ENCODE data around the gene OR1C1. TPM values are rescaled to one million over a fixed set of nuclear protein-coding genes. Genes with fewer than 3 reads are reported as not detected.

OR1C1 gene
- total RNA-seq, 4 donors from 2014 or later: not detected

- Histone ChIP-seq H3K36me3 (no peaks in the 10 kb centered on the region), H3K4me1 (no peaks in the 10 kb centered on the region), H3K27me3 (no peaks in the 10 kb centered on the region), H3K9me3 (no peaks in the 10 kb centered on the region), H3K27ac (no peak overlapping the region), H3K4me3 (no peak overlapping the region)
- 86 to 88% methylated on average over 2 of the region's 2 CpGs for WGBS, 2 donors (ENCODE audit: low coverage in 1 of 2)
- intact Hi-C loops (cut with DNase I; ENCODE audit: low total_unique reads): no loop called here
- DNase-seq: no peak
- no peak for TF ChIP-seq POLR2AphosphoS5 (IDR thresholded peaks at IDR 0.05)
- TF ChIP-seq EP300 (IDR thresholded peaks at IDR 0.05; ENCODE audit: low read depth): no peak
- no peak for TF ChIP-seq POLR2A (IDR thresholded peaks at IDR 0.05)
- TF ChIP-seq CTCF (IDR thresholded peaks at IDR 0.05): no peak
- in situ Hi-C loops (cut with MboI; ENCODE audit: low pct_ligation_motif_present in 1 of 4, low pct_unique_long_range_greater_than_20kb in 1 of 4, low sequenced_read_pairs in 3 of 4): no loop called here
Measured at GRCh38 chr1:247740721-247741120, 19.6 kb downstream of the OR1C1 start.

GRCh38 chr1:247738315-247738714, 22.0 kb downstream of the OR1C1 start, which contains the start of gene OR14K1:
Gene OR14K1, plus strand, starts transcription at chr1:247738615. Its CDS starts 0 bp downstream, at chr1:247738615.
- in situ Hi-C loops (cut with MboI; ENCODE audit: low pct_ligation_motif_present in 1 of 4, low pct_unique_long_range_greater_than_20kb in 1 of 4, low sequenced_read_pairs in 3 of 4): no loop called here
- TF ChIP-seq POLR2A (IDR thresholded peaks at IDR 0.05): no peak
- TF ChIP-seq POLR2AphosphoS5 (IDR thresholded peaks at IDR 0.05): no peak
- no peak for TF ChIP-seq CTCF (IDR thresholded peaks at IDR 0.05)
- TF ChIP-seq EP300 (IDR thresholded peaks at IDR 0.05; ENCODE audit: low read depth): no peak
- H3K4me1 ChIP-seq: no peaks in the 10 kb centered on the region
- 95 to 100% methylated on average over 1 of the region's 1 CpG for WGBS, 2 donors (ENCODE audit: low coverage in 1 of 2)
- intact Hi-C loops (cut with DNase I; ENCODE audit: low total_unique reads): no loop called here
- no peak within 1 kb of the TSS for H3K27ac ChIP-seq
- no peaks in the 10 kb centered on the region for H3K9me3 ChIP-seq
- no peaks in the 10 kb centered on the region for H3K36me3 ChIP-seq
- H3K4me3 ChIP-seq: no peak within 1 kb of the TSS
- H3K27me3 ChIP-seq: no peaks in the 10 kb centered on the region
- no peak for DNase-seq

DNA sequence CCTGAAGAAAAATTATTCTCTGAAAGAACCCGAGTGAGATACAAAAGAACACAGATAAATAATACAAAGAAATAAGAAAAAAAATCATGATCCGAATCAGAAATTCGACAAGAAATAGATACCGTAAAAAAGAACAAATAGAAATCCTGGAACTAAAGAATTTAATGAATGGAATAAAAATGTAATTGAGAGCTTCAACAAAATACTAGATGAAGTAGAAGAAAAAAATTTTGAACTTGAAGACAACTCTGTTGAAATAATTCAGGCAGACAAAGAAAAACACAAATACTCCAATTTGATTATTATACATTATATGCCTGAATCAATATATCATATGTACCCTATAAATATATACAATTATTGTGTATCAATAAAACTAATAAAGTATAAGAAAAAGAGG, 39.1 kb downstream of the OR1C1 start:
- no peaks in the 10 kb centered on the region for H3K9me3 ChIP-seq

DNA sequence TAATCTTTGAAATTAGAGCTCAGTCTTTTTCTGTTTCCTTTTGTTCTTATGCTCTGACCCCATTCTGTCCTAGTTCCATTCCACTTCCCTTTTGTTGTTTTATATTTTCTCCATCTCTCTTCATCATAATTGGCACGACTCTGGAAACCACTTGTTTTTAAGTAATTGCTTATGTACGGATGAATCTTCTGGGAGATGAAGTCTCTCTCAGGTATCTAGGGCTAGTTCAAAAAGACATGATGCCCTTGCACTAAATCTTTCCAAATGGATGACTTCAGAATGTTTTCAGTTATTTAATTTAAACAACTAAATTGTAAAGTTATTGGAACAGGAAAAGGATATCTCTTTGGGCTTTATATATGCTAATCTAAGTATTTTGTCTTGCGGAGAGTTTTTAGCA, 43.8 kb downstream of the OR1C1 start, which contains the start of gene OR6F1:
Gene OR6F1 (minus strand): TSS at position 101 of the 400 bp plus-strand sequence. CDS start 3,891 bp downstream, outside the sequence.
- in situ Hi-C loops (cut with MboI; ENCODE audit: low pct_ligation_motif_present in 1 of 4, low pct_unique_long_range_greater_than_20kb in 1 of 4, low sequenced_read_pairs in 3 of 4): no loop called here
- TF ChIP-seq CTCF (IDR thresholded peaks at IDR 0.05): no peak
- no peak for TF ChIP-seq POLR2A (IDR thresholded peaks at IDR 0.05)
- TF ChIP-seq POLR2AphosphoS5 (IDR thresholded peaks at IDR 0.05): no peak
- no peak for TF ChIP-seq EP300 (IDR thresholded peaks at IDR 0.05; ENCODE audit: low read depth)
- WGBS, 2 donors (ENCODE audit: low coverage in 1 of 2): 89 to 94% methylated on average over 3 of the region's 3 CpGs
- no peaks in the 10 kb centered on the region for H3K9me3 ChIP-seq
- H3K27ac ChIP-seq: no peak within 1 kb of the TSS
- H3K27me3 ChIP-seq: no peaks in the 10 kb centered on the region
- no peak within 1 kb of the TSS for H3K4me3 ChIP-seq
- H3K36me3 ChIP-seq: no peaks in the 10 kb centered on the region
- intact Hi-C loops (cut with DNase I; ENCODE audit: low total_unique reads): no loop called here
- H3K4me1 ChIP-seq: no peaks in the 10 kb centered on the region
- no peak for DNase-seq

More for the DNA sequence above, 39.1 kb downstream of the OR1C1 start:
- no peak overlapping the region for H3K4me3 ChIP-seq
- H3K27me3 ChIP-seq: no peaks in the 10 kb centered on the region
- intact Hi-C loops (cut with DNase I; ENCODE audit: low total_unique reads) (no loop called here), in situ Hi-C loops (cut with MboI; ENCODE audit: low pct_ligation_motif_present in 1 of 4, low pct_unique_long_range_greater_than_20kb in 1 of 4, low sequenced_read_pairs in 3 of 4) (no loop called here)
- WGBS, 2 donors (ENCODE audit: low coverage in 1 of 2): 93 to 96% methylated on average over 4 of the region's 4 CpGs
- H3K4me1 ChIP-seq: no peaks in the 10 kb centered on the region
- DNase-seq: no peak
- H3K36me3 ChIP-seq: no peaks in the 10 kb centered on the region
- no peak overlapping the region for H3K27ac ChIP-seq
- TF ChIP-seq EP300 (IDR thresholded peaks at IDR 0.05; ENCODE audit: low read depth): no peak
- TF ChIP-seq CTCF (IDR thresholded peaks at IDR 0.05): no peak
- TF ChIP-seq POLR2AphosphoS5 (IDR thresholded peaks at IDR 0.05): no peak
- no peak for TF ChIP-seq POLR2A (IDR thresholded peaks at IDR 0.05)
